GM21576 (cell line): ENCODE measurements around the gene AP1G1.
"Not testable (repeated sequence)": the region's sequence is repeated elsewhere in the genome, so short reads cannot be mapped to it uniquely, and the experiment has no call there.

ENCODE experiments used
- ATAC-seq: cut with Tn5 transposase; IDR thresholded peaks from one replicate; pipeline ENCODE4 v1.9.1; 2021; ENCODE audit warnings: mild to moderate bottlenecking, moderate library complexity; ENCODE audit not compliant: unreplicated experiment

AP1G1 gene

DNA sequence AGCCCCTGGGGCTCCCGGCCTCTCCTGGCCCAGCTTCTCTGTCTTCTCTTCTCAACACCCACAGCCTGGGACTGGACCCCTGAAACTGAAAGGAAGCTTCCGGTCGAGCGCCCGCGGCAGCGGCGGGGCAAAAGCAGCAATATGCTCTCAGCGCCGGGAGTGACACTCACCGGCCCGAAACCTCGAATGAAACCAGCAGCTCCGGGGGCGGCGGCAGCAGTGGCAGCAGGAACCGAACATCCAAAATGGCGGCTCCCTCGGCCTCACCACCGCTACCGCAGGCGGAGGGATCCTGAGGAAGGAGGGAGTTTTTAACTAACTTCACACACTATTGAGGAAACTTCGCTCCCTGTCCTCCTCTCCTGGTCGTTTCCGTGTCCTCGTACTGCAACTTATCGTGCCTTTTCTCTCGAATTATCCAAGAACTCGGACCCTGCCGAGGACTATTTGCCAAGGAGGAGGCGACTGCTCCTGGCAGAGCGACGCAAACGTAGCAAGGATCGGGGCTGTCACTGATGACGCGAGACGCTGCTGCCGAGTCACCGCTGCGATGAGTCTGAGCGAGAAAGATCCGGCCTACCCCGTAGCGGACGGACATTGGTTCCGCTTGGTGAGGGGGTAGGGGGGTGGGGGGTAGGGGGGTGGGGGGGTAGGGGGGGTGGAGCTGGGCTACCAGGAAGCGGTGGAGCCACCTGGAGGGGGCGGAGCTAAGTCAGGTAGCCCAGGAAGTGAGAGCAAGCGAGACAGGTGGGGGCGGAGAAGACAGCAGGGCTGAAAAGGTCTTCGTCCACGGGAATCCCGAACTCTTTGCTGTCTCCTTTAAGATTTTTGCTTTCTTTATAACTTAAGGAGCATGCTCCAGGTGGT is at the start of gene AP1G1:
TSS of gene AP1G1 (minus strand) at position 242 of the 867 bp plus-strand sequence. CDS start 19,355 bp downstream, outside the sequence.
- ATAC-seq: peak; percentile 74

DNA sequence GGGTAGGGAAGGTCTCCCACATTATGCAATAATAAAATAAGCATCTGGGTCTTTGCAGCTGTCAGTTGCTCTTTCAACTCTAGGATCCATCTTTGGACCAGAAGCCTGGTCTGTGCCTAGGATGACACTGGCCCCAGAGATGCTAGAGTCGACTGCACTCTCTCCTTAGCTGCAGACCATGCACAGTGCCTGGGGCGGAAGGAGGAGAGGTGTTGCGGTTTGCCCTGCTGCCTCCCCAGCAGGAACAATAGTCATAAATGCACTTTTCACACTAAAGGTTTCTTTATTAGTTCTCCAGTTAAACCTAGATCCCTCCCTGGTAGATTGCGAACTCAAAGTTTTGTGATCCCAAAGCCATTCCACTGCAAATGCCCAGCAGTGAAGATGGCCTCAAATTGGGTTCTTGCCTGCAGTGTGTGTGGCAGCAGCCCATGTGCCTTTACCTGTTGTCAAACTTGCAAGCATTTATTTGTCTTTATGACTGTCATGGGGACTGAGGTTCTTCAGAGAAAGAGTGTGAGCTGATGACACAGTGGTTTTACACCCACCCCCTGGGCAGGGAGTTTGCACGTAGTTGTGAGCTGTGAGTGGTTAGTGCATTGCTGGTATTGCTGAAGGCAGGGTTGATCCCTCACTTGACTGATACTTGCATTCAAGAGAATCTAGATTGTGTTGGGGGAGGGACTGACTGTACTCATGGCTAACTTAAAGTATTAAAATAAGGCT is 47.5 kb upstream of the AP1G1 start:
- ATAC-seq: no peak

DNA sequence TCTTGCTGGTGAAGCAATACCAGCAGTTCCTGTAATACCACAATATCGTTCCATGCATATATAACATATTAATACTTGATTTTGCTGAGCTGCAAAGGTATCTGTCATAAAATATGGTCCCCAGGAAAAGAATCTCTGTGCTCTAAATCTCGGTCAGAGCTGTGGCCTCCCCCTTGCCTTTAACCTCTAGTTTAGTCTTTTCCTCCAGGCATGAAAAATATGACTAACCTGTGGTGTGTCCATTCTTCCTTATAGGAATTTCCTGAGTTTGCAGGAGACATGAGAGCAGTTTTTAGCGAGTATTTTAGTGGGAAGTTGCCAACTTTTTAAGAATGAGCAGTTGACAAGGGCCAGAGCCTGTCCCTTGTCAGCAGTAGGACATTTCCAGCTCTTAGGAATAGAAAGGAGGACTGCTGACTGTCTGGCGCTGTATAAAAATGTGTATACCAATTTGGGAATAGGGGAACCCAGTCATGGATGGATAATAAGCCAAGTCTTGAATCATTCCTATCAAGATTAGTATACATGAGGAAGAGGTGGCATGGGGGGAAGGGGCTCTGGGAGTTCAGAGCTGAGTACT is 45.8 kb upstream of the AP1G1 start:
- ATAC-seq: no peak

DNA sequence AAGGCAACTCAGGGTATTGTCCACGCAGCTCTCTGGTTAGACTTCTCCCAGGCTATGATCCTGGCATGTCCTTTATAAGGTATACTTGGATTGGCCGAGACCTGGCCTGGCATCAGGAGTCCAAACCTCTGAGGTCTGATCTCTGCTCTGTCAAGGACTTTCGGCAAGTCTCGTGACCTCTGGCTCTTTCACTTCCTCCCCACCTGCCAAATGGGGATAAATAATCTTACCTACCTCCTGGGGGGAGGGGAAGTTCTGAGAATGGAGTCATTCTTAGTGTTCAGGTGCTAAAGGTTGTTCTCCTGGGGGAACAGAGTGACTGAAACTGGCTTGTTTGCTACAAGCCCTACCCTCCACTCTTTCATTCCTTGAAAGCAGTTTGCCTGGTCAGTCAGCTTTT is 44.8 kb upstream of the AP1G1 start:
- peak; percentile 73 for ATAC-seq

DNA sequence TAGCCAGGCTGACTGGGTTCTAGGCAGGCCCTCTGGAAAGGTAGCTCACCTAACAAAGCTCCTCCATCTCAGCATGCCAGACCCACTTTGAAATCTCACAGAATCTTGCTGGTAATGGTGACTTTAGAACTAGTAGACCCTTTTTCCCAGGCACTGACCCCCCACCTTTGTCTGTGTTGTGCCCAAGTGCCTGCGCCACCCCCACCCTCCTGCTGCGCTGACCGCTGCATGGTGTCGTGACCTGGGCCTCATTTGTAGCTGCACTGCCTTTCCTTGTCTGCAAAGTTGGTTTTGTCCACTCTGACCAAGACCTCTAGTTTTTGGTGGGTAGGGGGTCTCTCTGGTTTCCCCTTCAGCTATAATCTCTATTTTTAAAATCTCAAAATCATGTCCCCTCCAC is 43.9 kb upstream of the AP1G1 start:
- ATAC-seq: no peak

DNA sequence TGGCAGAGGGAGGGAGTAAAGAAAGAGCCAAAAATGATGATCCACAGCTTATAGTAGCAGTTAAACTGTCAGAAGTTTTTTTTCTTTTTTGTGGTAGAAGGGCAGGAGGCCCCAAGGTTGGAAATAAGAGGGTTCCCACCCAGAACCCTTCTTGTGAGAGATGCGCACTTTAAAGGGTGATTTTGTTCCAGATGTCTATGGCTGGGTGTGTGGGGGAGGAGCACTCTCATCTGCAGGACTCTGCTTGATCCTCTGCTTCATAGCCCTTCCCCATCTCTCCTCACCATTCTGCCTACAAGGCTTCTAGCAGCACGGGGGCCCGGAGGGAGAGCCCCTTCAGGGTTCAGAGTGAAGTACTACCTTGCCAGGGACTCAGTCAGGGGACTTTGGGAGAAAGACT is 43.5 kb upstream of the AP1G1 start:
- ATAC-seq: no peak

DNA sequence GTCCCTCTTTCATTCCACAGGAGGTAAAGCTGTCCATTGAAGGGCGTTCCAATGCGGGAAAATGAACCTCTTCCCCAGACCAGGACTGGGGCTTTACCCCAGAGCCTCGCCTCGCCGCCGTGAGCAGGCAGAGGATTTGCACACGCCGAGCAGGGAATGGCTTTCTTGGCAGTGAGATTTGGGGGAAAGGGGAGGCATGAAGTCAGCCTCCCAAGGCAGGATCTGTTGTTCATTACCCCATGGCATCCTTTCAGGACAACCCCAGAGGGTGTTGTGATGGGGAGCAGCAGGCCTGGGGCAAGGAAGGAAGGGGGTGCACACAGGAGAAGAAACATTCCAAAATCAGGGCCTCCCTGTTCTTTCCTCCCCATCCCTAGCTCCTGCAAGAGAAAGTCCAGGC is 43.1 kb upstream of the AP1G1 start:
- no peak for ATAC-seq

DNA sequence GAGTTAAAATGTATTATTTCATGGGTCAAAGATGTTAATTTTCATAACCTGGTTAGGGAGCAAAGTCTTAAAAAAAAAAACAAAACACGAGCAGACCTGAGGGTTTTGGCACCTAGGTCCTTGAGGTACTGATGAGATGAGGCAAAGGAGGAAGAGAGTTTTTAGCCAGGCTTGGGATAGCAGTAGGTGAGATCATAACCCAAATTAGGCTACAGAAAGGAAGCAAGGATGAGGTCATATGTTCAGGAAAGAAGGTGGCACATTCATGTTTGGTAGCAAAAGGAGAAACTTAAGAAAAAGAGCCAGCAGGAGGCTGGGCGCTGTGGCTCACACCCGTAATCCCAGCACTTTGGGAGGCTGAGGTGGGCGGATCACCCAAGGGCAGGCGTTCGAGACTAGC is 40.0 kb upstream of the AP1G1 start:
- no peak for ATAC-seq

DNA sequence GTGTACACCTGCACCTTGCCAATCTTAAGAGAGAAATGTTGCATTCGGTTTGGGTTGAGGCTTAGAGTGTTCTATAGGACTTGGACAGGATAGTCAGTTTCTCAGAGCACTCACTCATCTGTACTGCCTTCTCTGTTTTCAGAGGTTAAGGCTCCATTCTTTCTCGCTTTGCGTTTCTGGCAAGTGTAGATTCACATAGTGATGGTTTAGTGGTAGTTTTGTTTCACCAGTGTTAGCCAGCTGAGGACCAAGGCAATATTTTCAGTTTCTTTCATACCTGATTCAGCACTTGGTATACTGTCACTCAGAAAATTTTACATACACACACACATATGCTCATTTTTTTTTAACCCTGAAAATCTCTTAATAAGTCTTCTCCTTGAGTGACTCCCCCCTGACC is 38.5 kb upstream of the AP1G1 start:
- ATAC-seq: no peak

DNA sequence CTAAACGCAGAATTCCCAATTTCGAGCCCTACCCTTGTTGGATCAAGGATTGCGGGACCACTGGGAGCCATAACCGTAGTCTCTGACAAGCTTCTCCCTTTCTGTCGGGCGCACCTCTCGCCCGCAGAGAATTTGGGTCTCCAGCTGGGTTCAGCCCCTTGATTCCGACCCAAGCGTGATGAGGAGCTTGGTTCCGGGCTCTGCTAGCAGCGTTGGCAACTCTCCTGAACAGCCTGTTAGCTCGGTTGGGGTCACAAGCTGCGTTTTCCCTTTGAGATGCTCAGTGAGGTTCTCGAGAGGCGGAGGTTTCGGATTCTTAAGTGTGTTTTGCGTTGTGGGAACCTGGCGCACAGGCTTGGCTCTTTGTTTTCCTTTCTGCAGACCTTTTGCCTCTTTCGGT is 37.8 kb upstream of the AP1G1 start:
- ATAC-seq: no peak

DNA sequence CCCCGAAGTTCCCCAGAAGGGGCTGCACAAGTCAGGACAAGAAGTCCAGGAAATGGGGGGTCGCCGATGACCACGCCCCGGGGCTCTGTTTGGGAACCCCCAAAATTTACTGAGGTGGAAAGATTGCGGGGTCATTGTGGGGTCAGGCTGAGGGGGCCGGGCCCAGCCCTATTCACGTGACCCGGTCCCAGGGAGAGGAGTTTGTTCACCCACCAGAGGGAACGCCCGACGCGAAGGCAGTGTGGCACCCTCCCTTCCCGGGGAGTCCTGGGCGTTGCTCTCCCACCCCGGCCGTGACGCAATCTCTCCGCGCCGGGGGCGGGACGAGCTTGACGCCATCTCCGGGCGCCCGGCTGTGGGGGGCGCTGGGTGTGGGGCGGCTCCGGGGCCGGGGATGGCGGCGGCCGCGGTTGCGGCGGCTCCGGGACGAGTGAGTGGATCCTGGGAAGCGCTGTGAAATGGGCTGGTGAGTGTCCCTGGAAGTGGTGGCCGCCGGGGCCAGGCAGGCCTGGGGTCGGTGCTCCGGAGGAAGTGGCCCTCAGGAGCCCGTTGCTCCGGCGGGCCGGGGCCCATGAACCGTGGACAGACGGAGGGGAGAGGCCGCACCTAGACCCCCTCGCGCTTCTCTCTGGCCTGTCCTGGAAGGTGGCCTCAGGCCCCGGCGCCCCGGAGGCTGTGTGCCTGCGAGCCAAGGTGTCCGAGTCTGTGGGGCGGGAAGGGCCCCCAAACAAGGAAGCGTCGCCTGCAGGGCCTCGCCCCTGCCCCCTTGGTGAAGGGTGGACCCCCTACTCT is 37.2 kb upstream of the AP1G1 start, which contains the start of gene ATXN1L:
TSS of gene ATXN1L (plus strand) at position 338 of the 792 bp plus-strand sequence. CDS start 3,765 bp downstream, outside the sequence.
- ATAC-seq: peak; percentile 67

DNA sequence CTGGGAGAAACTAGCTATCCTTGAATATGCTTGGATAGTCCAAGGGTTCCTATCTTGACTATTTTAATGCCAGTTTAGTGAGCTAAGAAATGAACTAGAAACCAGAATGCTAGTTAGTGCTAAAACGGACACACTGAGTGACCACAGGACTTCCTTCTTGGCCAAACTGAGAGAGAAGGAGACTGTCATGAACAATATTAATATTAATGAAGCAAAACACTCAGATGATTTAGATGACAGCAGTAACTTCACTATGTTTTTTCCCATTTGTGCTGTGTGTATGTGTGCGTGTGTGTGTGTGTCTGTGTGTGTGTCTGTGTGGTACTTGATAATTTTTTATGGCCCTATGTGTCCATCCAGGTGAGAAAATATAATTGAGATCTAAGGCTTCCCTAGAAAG is 34.9 kb upstream of the AP1G1 start:
- no peak for ATAC-seq

DNA sequence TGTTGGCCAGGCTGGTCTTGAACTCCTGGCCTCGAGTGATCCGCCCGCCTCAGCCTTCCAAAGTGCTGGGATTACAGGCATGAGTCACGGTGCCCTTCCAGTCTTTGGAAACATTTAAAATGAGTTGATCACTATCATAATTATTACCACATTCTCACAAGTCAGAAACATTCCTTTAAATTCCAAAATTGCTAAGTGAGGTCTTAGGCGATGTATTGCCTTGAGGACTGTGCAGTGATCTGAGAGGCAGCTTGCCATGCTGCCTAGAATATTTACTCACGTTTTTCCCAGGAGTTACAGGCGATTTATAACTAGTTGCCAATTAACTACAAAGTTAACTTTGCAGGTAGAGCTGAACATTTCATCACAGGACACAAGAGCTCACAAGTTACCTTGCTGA is 31.4 kb upstream of the AP1G1 start:
- no peak for ATAC-seq

DNA sequence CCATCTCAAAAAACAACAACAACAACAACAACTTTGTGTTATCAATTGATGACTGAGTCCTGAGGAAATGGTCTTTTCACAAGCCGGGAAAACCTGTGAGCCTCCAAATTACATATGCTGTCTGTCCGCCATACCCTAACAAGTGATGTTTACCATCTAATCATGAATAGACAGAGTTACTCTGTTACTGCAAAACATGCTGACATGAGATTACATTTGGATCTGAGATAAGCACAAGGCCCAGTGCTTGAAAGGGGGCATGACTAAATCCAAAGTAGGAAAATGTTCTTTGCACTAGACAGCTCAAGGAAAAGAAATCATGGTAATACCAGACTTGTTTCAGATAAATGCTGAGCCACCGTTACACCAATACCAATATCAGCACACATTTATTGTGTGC is 28.5 kb upstream of the AP1G1 start:
- ATAC-seq: no peak

DNA sequence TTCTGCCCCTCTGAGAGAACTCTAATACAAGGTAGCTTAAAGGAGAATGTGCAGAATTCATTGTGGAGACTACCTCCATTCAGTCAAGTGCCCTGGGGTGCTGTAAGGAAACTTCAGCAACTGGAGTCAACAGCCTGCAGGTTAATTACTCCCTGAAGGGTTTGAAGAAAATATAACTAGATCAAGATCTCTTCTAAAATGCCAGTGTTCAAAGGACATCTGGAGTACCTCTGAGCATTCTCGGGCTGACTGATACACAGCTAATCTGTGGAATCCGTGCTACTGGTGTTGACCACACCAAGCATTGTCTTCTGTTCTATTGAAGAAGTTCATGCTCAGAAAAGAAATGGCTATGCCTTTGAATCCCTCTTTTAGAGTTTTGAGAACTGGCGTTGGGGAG is 25.7 kb upstream of the AP1G1 start:
- no peak for ATAC-seq

DNA sequence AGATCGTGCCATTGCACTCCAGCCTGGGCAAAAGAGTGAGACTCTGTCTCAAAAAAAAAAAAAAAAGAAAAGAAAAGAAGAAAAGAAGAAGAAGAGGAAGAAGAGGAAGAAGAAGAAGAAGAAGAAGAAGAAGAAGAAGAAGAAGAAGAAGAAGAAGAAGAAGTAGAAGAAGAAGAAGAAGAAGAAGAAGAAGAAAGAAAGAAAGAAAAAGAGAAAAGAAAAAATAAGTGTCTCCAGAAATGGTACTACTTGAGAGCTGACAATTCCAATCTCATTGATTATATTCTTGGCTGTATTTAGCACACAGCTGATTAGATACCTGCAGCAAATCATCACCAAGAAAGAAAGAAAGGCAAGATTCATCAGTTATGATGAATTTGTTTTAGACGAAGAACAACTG is 23.5 kb upstream of the AP1G1 start:
- not testable (repeated sequence) for ATAC-seq

DNA sequence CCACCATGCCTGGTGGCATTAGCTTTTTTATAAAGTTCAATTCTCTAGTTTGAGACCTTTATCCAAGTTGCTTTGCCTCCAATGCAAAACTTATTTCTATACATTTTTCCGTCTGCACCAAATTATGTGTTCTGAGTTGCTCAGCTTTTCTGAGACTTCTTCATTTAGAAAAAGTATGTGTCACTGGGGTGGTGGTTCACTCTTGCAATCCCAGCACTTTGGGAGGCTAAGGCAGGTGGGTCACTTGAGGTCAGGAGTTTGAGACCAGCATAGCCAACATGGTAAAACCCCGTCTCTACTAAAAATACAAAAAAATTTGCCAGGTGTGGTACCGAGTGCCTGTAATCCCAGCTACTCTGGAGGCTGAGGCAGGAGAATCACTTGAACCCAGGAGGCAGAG is 23.1 kb upstream of the AP1G1 start:
- not testable (repeated sequence) for ATAC-seq

DNA sequence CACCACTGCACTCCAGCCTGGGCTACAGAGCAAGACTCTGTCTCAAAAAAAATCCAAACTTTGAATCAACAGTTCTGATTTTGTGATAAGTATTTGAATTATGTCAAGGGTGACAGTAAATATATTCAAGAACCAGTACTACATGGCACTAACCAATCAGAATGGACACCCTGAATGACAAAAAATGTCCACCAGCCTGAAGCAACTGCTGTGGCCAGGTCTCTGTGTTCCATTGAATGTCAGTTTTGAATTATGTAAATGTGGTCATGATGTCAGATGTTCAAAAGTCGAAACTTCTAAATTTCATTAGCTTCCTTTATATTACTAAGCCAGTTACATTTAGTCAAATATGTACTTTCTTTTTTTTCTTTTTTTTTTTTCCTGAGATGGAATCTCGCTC is 21.7 kb upstream of the AP1G1 start:
- ATAC-seq: no peak

DNA sequence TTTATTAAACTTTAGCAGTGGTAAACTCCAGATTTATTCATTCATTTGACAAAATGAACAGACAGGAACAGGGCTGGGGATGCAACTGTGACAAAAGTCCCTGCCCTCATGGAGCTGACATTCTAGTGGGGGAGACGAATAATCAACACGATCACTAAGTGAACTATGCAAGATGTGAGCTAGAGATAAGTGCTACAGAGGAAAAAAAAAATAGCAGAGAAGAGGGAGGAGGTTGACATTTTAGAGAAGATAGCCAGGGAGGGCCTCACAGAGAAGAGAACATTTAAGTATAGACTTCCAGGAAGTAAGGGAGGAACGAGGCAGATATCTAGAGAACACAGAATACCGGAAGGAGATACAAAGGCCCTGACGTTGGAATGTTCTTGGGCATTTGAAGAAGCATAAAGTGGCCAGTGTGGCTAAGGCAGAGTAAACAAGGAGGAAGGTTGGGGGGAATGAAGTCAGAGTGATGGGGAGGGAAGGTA is 17.9 kb upstream of the AP1G1 start:
- no peak for ATAC-seq

DNA sequence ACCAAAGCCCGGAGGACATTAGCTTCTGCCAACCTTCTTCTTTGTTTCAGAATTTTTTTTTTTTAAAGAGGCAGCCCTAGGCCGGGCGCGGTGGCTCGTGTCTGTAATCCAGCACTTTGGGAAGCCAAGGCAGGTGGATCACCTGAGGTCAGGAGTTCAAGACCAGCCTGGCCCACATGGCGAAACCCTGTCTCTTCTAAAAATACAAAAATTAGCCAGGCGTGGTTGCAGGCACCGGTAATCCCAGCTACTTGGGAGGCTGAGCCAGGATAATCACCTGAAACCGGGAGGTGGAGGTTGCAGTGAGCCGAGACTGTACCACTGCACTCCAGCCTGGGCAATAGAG is 8.5 kb upstream of the AP1G1 start:
- ATAC-seq: peak; percentile 14

DNA sequence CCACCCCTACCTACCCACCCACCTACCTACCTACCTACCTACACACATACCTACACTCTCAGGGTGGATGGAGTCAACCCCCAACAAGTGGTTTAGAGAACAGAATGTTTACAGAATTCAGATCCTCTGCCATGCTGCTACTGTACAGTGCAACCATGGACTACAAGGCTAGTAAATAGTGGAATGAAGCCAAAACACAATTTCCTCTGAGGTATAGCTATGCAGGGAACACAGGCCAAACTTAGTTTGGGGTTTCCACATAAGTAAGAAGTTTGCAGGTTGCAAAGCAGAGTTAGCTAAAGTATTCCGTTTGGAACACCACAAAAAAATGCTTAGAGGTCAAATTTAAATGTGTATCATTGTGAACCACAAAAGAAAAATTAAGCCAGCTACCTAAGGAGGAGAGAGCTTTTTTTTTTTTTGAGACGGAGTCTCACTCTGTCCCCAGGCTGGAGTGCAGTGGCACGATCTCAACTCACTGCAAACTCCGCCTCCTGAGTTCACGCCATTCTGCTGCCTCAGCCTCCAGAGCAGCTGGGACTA is 2.7 kb upstream of the AP1G1 start:
- ATAC-seq: no peak
